ENCODE data around the gene HSH2D. TPM values are rescaled to one million over a fixed set of nuclear protein-coding genes. Genes with fewer than 3 reads are reported as not detected.

Gene HSH2D
- total and polyA plus RNA-seq, 2 of the 13 experiments (the other 11 are each of a cell fraction or from before 2014, with no cell fraction given), result 0.69 to 3.2 TPM

- no peak for TF ChIP-seq KAT2B (IDR thresholded peaks at IDR 0.05; ENCODE audit: borderline replicate concordance, low read depth, low read length)
- TF ChIP-seq ZFP37 (CRISPR knock-in tag; IDR thresholded peaks at IDR 0.05; ENCODE audit: borderline replicate concordance), result no peak
- TF ChIP-seq ZBTB44 (CRISPR knock-in tag; IDR thresholded peaks at IDR 0.05), result no peak
- TF ChIP-seq FLYWCH1 (CRISPR knock-in tag; IDR thresholded peaks at IDR 0.05), result no peak
- TF ChIP-seq BRCA1 (CRISPR knock-in tag; IDR thresholded peaks at IDR 0.05), result no peak
- TF ChIP-seq GATA4 (IDR thresholded peaks at IDR 0.05; ENCODE audit: borderline replicate concordance, low read depth), result no peak
- TF ChIP-seq CCAR2 (optimal IDR thresholded peaks at IDR 0.05; ENCODE audit: low read depth, low read length), result peak; percentile 33
- no peak for TF ChIP-seq ZNF720 (CRISPR knock-in tag; IDR thresholded peaks at IDR 0.05)
- no peak for TF ChIP-seq ZNF709 (CRISPR knock-in tag; IDR thresholded peaks at IDR 0.05)
- TF ChIP-seq CSRNP2 (CRISPR knock-in tag; conservative IDR thresholded peaks at IDR 0.05; ENCODE audit: low read depth), result no peak
- peak; percentile 59; the same call in 1 of the 2 replicates for TF ChIP-seq CREM (IDR thresholded peaks at IDR 0.05)
- TF ChIP-seq CREM (CRISPR knock-in tag; IDR thresholded peaks at IDR 0.05), result no peak
- no peak for TF ChIP-seq HNRNPL (IDR thresholded peaks at IDR 0.05; ENCODE audit: low read depth, low read length)
- no peak for TF ChIP-seq ZBTB3 (CRISPR knock-in tag; IDR thresholded peaks at IDR 0.05; ENCODE audit: borderline replicate concordance, low read depth)
- TF ChIP-seq GFI1 (CRISPR knock-in tag; IDR thresholded peaks at IDR 0.05; ENCODE audit: borderline replicate concordance), result no peak
- TF ChIP-seq YEATS4 (CRISPR knock-in tag; IDR thresholded peaks at IDR 0.05; ENCODE audit: borderline replicate concordance), result peak; percentile 73; the same call in 1 of the 2 replicates
- TF ChIP-seq CBX5 (CRISPR knock-in tag; IDR thresholded peaks at IDR 0.05; ENCODE audit: borderline replicate concordance), result peak; percentile 87; the same call in 1 of the 2 replicates
- TF ChIP-seq ZNF556 (CRISPR knock-in tag; IDR thresholded peaks at IDR 0.05; ENCODE audit: borderline replicate concordance), result peak; percentile 87; the same call in 1 of the 2 replicates
- TF ChIP-seq HOMEZ (CRISPR knock-in tag; IDR thresholded peaks at IDR 0.05; ENCODE audit: low read depth), result no peak
- TF ChIP-seq ZNF687 (CRISPR knock-in tag; IDR thresholded peaks at IDR 0.05), result peak; percentile 80
Observed at GRCh38 chr19:16200038-16201010, 56.8 kb downstream of the HSH2D start (continued).
